Measurements from ENCODE around the gene MBLAC2. TPM values are rescaled to one million over a fixed set of nuclear protein-coding genes. Genes with fewer than 3 reads are reported as not detected.

The MBLAC2 gene
- polyA plus RNA-seq, 3 donors, result 0.96 to 1.5 (median 1.2) TPM

- 25% methylated on average over 7 of the region's 9 CpGs for WGBS (ENCODE audit: insufficient coverage)
- peak overlapping the region; percentile 95 to 97 for H3K4me3 Mint-ChIP-seq
- intact Hi-C loops (cut with micrococcal nuclease), result loop anchor here (2.0 to 10.0 kb wide), 3 partner anchors 48 to 61 kb away; partner anchors contain the start of gene LYSMD3 (in 1 of the 2)
These were observed 1.7 kb downstream of the MBLAC2 start for GRCh38 chr5:90472783-90473395.

DNA sequence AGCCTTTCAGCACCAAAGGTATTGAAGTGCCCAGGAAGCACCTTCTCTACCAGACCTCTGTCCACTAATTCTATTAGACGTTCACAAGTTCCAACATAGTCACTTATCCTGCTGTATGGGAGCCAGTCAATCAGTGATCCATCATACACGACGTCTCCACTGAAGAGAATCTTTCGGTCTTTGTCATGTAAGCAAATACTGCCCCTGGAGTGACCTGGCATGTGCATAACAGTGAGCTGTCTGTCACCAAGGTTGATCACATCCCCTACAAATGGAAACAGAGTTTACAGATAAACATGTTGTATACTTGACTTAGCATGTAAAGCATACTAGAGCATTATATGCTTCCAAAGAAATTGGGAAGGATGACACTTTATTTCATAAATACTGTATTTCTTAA lies 13.3 kb downstream of the MBLAC2 start:
- TF ChIP-seq, protein P1, sequence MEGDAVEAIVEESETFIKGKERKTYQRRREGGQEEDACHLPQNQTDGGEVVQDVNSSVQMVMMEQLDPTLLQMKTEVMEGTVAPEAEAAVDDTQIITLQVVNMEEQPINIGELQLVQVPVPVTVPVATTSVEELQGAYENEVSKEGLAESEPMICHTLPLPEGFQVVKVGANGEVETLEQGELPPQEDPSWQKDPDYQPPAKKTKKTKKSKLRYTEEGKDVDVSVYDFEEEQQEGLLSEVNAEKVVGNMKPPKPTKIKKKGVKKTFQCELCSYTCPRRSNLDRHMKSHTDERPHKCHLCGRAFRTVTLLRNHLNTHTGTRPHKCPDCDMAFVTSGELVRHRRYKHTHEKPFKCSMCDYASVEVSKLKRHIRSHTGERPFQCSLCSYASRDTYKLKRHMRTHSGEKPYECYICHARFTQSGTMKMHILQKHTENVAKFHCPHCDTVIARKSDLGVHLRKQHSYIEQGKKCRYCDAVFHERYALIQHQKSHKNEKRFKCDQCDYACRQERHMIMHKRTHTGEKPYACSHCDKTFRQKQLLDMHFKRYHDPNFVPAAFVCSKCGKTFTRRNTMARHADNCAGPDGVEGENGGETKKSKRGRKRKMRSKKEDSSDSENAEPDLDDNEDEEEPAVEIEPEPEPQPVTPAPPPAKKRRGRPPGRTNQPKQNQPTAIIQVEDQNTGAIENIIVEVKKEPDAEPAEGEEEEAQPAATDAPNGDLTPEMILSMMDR (IDR thresholded peaks at IDR 0.05), result no peak

More at GRCh38 chr5:90472783-90473395, 1.7 kb downstream of the MBLAC2 start:
- H3K9ac ChIP-seq (ENCODE audit: insufficient read depth, low read length, poor library complexity, severe bottlenecking), result peak overlapping the region; percentile 59
- H3K4me2 ChIP-seq (replicated peaks; ENCODE audit: extremely low read depth, low read length, poor library complexity, severe bottlenecking), result peak overlapping the region; percentile 97
- no peaks in the 10 kb centered on the region for H3K27me3 ChIP-seq (ENCODE audit: control insufficient read depth in 2 of 2, insufficient read depth in 2 of 2, low read length in 2 of 2)
- peaks cover 2 to 7% (median 4%) of the 10 kb centered on the region in 3 donors for H3K27me3 Mint-ChIP-seq (ENCODE audit: low read depth in 3 of 3)
- peak overlapping the region in 2 of 7 donors; percentile 2 to 64 for H3K27ac Mint-ChIP-seq
- DNase-seq, result no peak
- peaks cover 4 to 24% (median 7%) of the 10 kb centered on the region in 7 donors for H3K9me3 Mint-ChIP-seq
- TF ChIP-seq, protein P1 (IDR thresholded peaks at IDR 0.05), result no peak
- no peaks in the 10 kb centered on the region for H4K20me1 ChIP-seq (ENCODE audit: insufficient read depth, low read length)
- no peaks in the 10 kb centered on the region for H3K36me3 ChIP-seq (replicated peaks in 1 of 2; ENCODE audit: control insufficient read depth in 1 of 2, insufficient read depth in 2 of 2, low read length in 2 of 2)
- peaks cover 22% of the 10 kb centered on the region for H3K4me1 Mint-ChIP-seq
- peak overlapping the region; percentile 98 for H2AFZ ChIP-seq (ENCODE audit: insufficient read depth, low read depth, low read length, poor library complexity, severe bottlenecking)
- peaks cover 6% of the 10 kb centered on the region for H3K79me2 ChIP-seq (ENCODE audit: insufficient read depth, low read length)
- H3K27ac ChIP-seq (ENCODE audit: low read depth in 1 of 2, low read length in 2 of 2), result no peak overlapping the region
- peaks cover 2 to 14% of the 10 kb centered on the region in 2 donors for H3K36me3 Mint-ChIP-seq
- H3K4me1 ChIP-seq (ENCODE audit: control insufficient read depth in 1 of 2, insufficient read depth in 2 of 2, low read length in 2 of 2), result peaks cover 19 to 22% of the 10 kb centered on the region in 2 donors
- no peaks in the 10 kb centered on the region for H3K9me3 ChIP-seq (replicated peaks in 1 of 2; ENCODE audit: control insufficient read depth in 1 of 2, insufficient read depth in 1 of 2, low read length in 2 of 2)
- peak overlapping the region; percentile 74 to 90 (median 79) for H3K4me3 ChIP-seq (replicated peaks in 1 of 3; ENCODE audit: low read depth in 2 of 3, low read length in 3 of 3)

More for the DNA sequence above, 13.3 kb downstream of the MBLAC2 start:
- no peaks in the 10 kb centered on the region for H3K79me2 ChIP-seq (ENCODE audit: insufficient read depth, low read length)
- Mint-ChIP-seq H3K27ac (no peak overlapping the region), H3K9me3 (peaks cover 0 to 3% (median 0%) of the 10 kb centered on the region in 7 donors), H3K4me1 (peaks cover 6% of the 10 kb centered on the region), H3K27me3 (ENCODE audit: low read depth in 3 of 3) (peaks cover 0 to 1% (median 0%) of the 10 kb centered on the region in 3 donors), H3K36me3 (peaks cover 12 to 16% of the 10 kb centered on the region in 2 donors), H3K4me3 (no peak overlapping the region)
- no peak overlapping the region for H3K9ac ChIP-seq (ENCODE audit: insufficient read depth, low read length, poor library complexity, severe bottlenecking)
- H3K36me3 ChIP-seq (replicated peaks in 1 of 2; ENCODE audit: control insufficient read depth in 1 of 2, insufficient read depth in 2 of 2, low read length in 2 of 2), result peaks cover 4 to 8% of the 10 kb centered on the region in 2 donors
- no peak overlapping the region for H3K27ac ChIP-seq (ENCODE audit: low read depth in 1 of 2, low read length in 2 of 2)
- H3K4me1 ChIP-seq (ENCODE audit: control insufficient read depth in 1 of 2, insufficient read depth in 2 of 2, low read length in 2 of 2), result peaks cover 2 to 7% of the 10 kb centered on the region in 2 donors
- no peak overlapping the region for H3K4me3 ChIP-seq (replicated peaks in 1 of 3; ENCODE audit: low read depth in 2 of 3, low read length in 3 of 3)
- no peak overlapping the region for H3K4me2 ChIP-seq (replicated peaks; ENCODE audit: extremely low read depth, low read length, poor library complexity, severe bottlenecking)
- 94% methylated on average over 4 of the region's 4 CpGs for WGBS (ENCODE audit: insufficient coverage)
- no peaks in the 10 kb centered on the region for H3K9me3 ChIP-seq (replicated peaks in 1 of 2; ENCODE audit: control insufficient read depth in 1 of 2, insufficient read depth in 1 of 2, low read length in 2 of 2)
- no peaks in the 10 kb centered on the region for H3K27me3 ChIP-seq (ENCODE audit: control insufficient read depth in 2 of 2, insufficient read depth in 2 of 2, low read length in 2 of 2)
- DNase-seq, result no peak
- intact Hi-C loops (cut with micrococcal nuclease), result no loop called here
- H2AFZ ChIP-seq (ENCODE audit: insufficient read depth, low read depth, low read length, poor library complexity, severe bottlenecking), result no peak overlapping the region
- no peaks in the 10 kb centered on the region for H4K20me1 ChIP-seq (ENCODE audit: insufficient read depth, low read length)

Data from CD14-positive monocyte (primary cell).